Adrenal gland (tissue), 12 donors: ENCODE measurements around the gene KYNU. TPM values are rescaled to one million over a fixed set of nuclear protein-coding genes. Genes with fewer than 3 reads are reported as not detected.

ENCODE experiments used
- DNase-seq, 7 donors: peaks; one replicate each; pipeline ENCODE4 v3.0.0-alpha.2; 2019 to 2020
- H3K27ac ChIP-seq, 5 donors: fragments of 200-600 bp; sonication (generic) in 4 of 5; 1 replicate in 3 of 5; 2 replicates in 2 of 5; pipeline versions ENCODE4 v1.5.1 to v1.8.0; 2016 to 2020; ENCODE audit warnings: mild to moderate bottlenecking in 1 of 5
- H3K27me3 ChIP-seq: fragments of 200-600 bp; 2 replicates; pipeline ENCODE4 v1.8.0; 2021
- H3K36me3 ChIP-seq, 2 donors: fragments of 200-600 bp; replicated peaks in 1 of 2; 1 replicate in 1 of 2; 2 replicates in 1 of 2; pipeline versions ENCODE4 v1.5.1 to v1.8.0; 2018 to 2022
- H3K4me1 ChIP-seq, 2 donors: fragments of 200-600 bp; replicated peaks in 1 of 2; 1 replicate in 1 of 2; 2 replicates in 1 of 2; pipeline versions ENCODE4 v1.5.1 to v1.8.0; 2018 to 2021
- H3K4me3 ChIP-seq, 4 donors: fragments of 200-600 bp; sonication (generic) in 3 of 4; one replicate each; pipeline ENCODE4 v1.5.1; 2016 to 2018
- H3K9me3 ChIP-seq, 3 donors: fragments of 200-600 bp; sonication (generic) in 1 of 3; replicated peaks in 1 of 3; 1 replicate in 2 of 3; 2 replicates in 1 of 3; pipeline versions ENCODE4 v1.5.1 to v1.8.0; 2016 to 2021
- POLR2A ChIP-seq, 2 donors: fragments of 450-650 bp; IDR thresholded peaks; one replicate each; pipeline ENCODE4 v1.6.1; 2017; ENCODE audit warnings: antibody characterized with exemption in 2 of 2, mild to moderate bottlenecking in 2 of 2, moderate library complexity in 1 of 2
- WGBS, 4 donors: extraction: QIAGEN DNeasy Blood & Tissue Kit in 2 of 4; methylation state at CpG; one replicate each; pipeline versions ENCODE4 v1.1.5 to v1.1.7; 2013 to 2017; 5-methylcytosine and 5-hydroxymethylcytosine counted together
- intact Hi-C, 2 donors: fragments of 100-400 bp; cut with DNase I; formaldehyde crosslinking; loops; one replicate each; pipeline versions ENCODE4 v1.14.1 to v1.15.0; 2022 to 2023
- polyA plus RNA-seq, 3 donors: library from polyadenylated mRNA; stranded (reverse); fragments of 200-250 nt in 2 of 3; fragments of 350-450 nt in 1 of 3; fragmentation: Illumina TruSeq in 1 of 3; extraction: RNeasy Lipid Tissue Mini Kit (QIAGEN cat#74804) in 1 of 3; gene quantifications; one replicate each; pipeline ENCODE4 v1.2.3, GENCODE V29; 2013 to 2014
- total RNA-seq, 9 donors: library from RNA; depleted of rRNA in 4 of 9; stranded (reverse); fragments of >200 nt in 4 of 9; fragments of 120-200 nt in 1 of 9; fragmentation: NEBNext Ultra II Directional in 1 of 9; extraction: Animal tissue kit (Norgen Biotek cat#: 25700) in 1 of 9; gene quantifications; one replicate each; pipeline versions ENCODE4 v1.1.0 to v1.2.4, GENCODE V29; 2013 to 2023
- TF ChIP-seq, protein P1 (sequence below), 6 experiments: fragments of 450-650 bp in 4 of 6; fragments of 200-600 bp in 2 of 6; sonication (generic) in 1 of 6; IDR thresholded peaks; 1 replicate in 5 of 6; 2 replicates in 1 of 6; pipeline versions ENCODE4 v1.5.1 to v1.8.0; 2016 to 2021; ENCODE audit warnings: antibody characterized with exemption in 6 of 6, mild to moderate bottlenecking in 2 of 6, moderate library complexity in 1 of 6
- donor health status: healthy with polysubstance abuse.
- donor health status: Bipolar disorder and iron deficiency.
- donor health status: DM: yes; HTN: yes; CAD: no.
- donor health status: DM: no; HTN: no; CAD: no.
- donor health status: DM: no; HTN: no; CAD: no.
- donor health status: DM: yes; HTN: yes; CAD: no.

Gene KYNU
- total and polyA plus RNA-seq, 12 donors: 1.9 to 30.2 (median 9.2) TPM

DNA sequence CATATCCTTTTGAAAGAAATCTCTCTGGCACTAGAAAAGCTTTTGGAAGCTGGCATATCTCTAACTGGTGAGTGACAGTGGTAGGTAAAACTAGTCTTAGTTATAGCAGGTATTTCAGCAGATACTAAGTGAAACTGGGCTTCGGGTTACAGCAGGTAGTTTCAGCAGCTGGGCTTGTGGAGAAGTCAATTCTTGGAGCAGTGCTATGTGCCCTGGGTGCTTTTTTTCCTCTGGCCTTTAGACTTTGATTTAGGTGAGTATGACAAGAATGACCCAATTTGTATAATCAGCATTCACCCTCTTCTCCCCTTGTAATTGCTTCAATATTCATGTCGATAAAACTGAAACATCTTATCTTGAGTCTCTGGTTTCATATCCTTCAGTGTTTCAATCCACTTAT is 123.1 kb downstream of the KYNU start:
- 90 to 95% (median 93%) methylated on average over 2 of the region's 2 CpGs for WGBS, 4 donors
- Histone ChIP-seq H3K27ac (no peak overlapping the region), H3K27me3 (no peaks in the 10 kb centered on the region), H3K4me3 (no peak overlapping the region), H3K9me3 (no peaks in the 10 kb centered on the region), H3K4me1 (no peaks in the 10 kb centered on the region), H3K36me3 (no peaks in the 10 kb centered on the region)
- TF ChIP-seq POLR2A (IDR thresholded peaks at IDR 0.05): no peak
- TF ChIP-seq, protein P1, sequence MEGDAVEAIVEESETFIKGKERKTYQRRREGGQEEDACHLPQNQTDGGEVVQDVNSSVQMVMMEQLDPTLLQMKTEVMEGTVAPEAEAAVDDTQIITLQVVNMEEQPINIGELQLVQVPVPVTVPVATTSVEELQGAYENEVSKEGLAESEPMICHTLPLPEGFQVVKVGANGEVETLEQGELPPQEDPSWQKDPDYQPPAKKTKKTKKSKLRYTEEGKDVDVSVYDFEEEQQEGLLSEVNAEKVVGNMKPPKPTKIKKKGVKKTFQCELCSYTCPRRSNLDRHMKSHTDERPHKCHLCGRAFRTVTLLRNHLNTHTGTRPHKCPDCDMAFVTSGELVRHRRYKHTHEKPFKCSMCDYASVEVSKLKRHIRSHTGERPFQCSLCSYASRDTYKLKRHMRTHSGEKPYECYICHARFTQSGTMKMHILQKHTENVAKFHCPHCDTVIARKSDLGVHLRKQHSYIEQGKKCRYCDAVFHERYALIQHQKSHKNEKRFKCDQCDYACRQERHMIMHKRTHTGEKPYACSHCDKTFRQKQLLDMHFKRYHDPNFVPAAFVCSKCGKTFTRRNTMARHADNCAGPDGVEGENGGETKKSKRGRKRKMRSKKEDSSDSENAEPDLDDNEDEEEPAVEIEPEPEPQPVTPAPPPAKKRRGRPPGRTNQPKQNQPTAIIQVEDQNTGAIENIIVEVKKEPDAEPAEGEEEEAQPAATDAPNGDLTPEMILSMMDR (IDR thresholded peaks at IDR 0.05): no peak
- intact Hi-C loops: no loop called here
- DNase-seq: no peak

DNA sequence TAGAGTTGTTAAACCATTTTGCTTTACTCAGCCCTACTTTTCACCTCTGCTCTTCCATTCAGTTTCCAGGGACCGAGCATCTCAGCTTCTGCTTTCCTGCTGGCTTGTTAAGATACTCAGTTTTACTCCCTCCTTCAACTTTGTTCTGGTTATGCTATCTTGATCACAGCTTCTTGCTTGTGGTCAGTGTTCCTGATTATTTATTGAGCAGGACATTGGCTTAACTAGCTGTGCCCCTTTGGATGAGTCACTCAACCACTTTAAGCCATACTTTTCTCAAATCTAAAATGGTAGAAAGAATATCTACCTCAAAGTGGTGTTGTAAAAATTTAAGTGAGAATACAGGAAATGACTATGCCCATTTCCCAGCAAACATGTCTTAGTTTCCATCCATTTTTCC is 124.0 kb downstream of the KYNU start:
- Histone ChIP-seq H3K36me3 (no peaks in the 10 kb centered on the region), H3K27me3 (no peaks in the 10 kb centered on the region), H3K9me3 (no peaks in the 10 kb centered on the region), H3K4me1 (no peaks in the 10 kb centered on the region), H3K27ac (no peak overlapping the region), H3K4me3 (no peak overlapping the region)
- TF ChIP-seq, protein P1 (IDR thresholded peaks at IDR 0.05): no peak
- TF ChIP-seq POLR2A (IDR thresholded peaks at IDR 0.05): no peak
- DNase-seq: no peak
- intact Hi-C loops: no loop called here
- WGBS, 4 donors: 88 to 95% (median 91%) methylated on average over 1 of the region's 1 CpG

DNA sequence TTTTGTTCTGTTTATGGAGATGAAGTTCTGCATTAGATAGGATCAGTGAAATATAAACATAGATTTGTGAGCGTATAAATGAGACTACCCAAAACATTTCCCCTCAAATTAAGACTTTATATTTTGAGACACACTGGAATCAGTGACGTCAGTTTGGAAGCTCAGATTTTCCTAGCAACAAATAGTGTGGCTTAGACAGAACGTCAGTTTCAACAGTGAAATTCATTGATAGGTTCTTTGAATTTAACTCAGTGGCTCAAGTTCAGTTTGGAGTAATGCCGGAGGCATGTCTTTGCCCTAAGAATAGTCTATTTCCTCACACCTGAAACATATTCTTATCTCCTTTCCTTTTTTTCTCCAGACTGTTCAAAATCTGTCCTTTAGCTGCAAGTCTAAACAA is 138.2 kb downstream of the KYNU start:
- 33 to 46% (median 42%) methylated on average over 4 of the region's 4 CpGs for WGBS, 4 donors
- Histone ChIP-seq H3K27ac (no peak overlapping the region), H3K9me3 (peaks cover 0 to under 1% (median 0%) of the 10 kb centered on the region in 3 donors), H3K4me3 (peak overlapping the region in 1 of 4 donors; percentile 23), H3K27me3 (no peaks in the 10 kb centered on the region), H3K36me3 (no peaks in the 10 kb centered on the region), H3K4me1 (no peaks in the 10 kb centered on the region)
- no peak for DNase-seq
- intact Hi-C loops: no loop called here
- TF ChIP-seq POLR2A (IDR thresholded peaks at IDR 0.05): no peak
- TF ChIP-seq, protein P1 (IDR thresholded peaks at IDR 0.05): no peak

DNA sequence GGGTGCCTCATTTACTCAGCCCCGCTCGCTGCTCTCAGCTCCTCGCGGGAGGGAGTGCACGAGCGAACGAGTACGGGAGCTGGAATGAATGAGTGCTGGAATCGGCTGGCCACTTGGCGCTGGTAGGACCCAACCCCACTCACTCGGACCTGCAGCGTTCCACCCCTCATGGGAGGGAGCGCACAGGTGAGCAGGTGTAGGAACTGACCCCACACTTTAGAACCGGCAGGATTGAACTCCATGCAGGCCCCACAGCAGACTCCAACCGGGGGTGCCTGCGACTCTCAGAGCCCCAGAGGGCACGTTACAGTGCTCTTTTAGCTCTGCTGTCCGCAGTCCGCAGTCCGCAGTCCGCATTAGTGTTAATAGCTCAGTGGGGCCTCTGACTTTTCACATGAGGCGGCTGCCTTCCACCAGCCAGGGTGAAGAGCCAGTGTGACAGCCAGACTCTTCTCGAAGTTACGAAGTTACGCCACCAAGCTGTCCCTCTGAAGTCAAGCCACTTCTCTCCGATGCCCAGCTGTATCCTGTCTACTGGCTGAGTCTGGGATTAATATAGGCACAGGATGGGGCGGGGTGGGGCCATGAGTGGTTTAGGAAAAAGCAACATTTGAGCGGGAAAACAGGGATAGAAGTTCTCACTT is 149.1 kb downstream of the KYNU start:
- no peak for TF ChIP-seq POLR2A (IDR thresholded peaks at IDR 0.05)
- TF ChIP-seq, protein P1 (IDR thresholded peaks at IDR 0.05): no peak
- no peaks in the 10 kb centered on the region for H3K9me3 ChIP-seq
- H3K36me3 ChIP-seq: no peaks in the 10 kb centered on the region
- H3K27me3 ChIP-seq: no peaks in the 10 kb centered on the region
- H3K27ac ChIP-seq: no peak overlapping the region
- WGBS, 4 donors: 56 to 80% (median 66%) methylated on average over 18 to 28 of the region's 28 CpGs
- intact Hi-C loops: no loop called here
- H3K4me3 ChIP-seq: no peak overlapping the region
- no peaks in the 10 kb centered on the region for H3K4me1 ChIP-seq
- peak in 2 of 7 donors; percentile 5 to 16 for DNase-seq
